GM18861 (cell line): ENCODE data around the gene VAPA.
"Not testable (repeated sequence)": the region's sequence is repeated elsewhere in the genome, so short reads cannot be mapped to it uniquely, and the experiment has no call there.

Experiments used
- ATAC-seq: cut with Tn5 transposase; IDR thresholded peaks from one replicate; pipeline ENCODE4 v1.9.1; 2021; ENCODE audit not compliant: unreplicated experiment

The VAPA gene

GRCh38 chr18:9912285-9912684, 1.5 kb upstream of the VAPA start:
- ATAC-seq, result not testable (repeated sequence)

- no peak for ATAC-seq
Measured at GRCh38 chr18:9913151-9913525, 678 bp upstream of the VAPA start.

GRCh38 chr18:9914334-9914583, 443 bp downstream of the VAPA start:
- ATAC-seq, result no peak

- peak; percentile 14 for ATAC-seq
Measured at GRCh38 chr18:9914584-9915290, 921 bp downstream of the VAPA start.

GRCh38 chr18:9915291-9916076, 1.7 kb downstream of the VAPA start:
- ATAC-seq, result no peak

GRCh38 chr18:9916077-9916639, 2.3 kb downstream of the VAPA start:
- no peak for ATAC-seq

GRCh38 chr18:9916808-9917207, 3.0 kb downstream of the VAPA start:
- ATAC-seq, result no peak

- no peak for ATAC-seq
Measured at GRCh38 chr18:9918016-9918680, 4.3 kb downstream of the VAPA start.

GRCh38 chr18:9919564-9920232, 5.9 kb downstream of the VAPA start:
- no peak for ATAC-seq

- ATAC-seq, result no peak
Measured at GRCh38 chr18:9922592-9923311, 8.9 kb downstream of the VAPA start.

GRCh38 chr18:9924371-9924943, 10.6 kb downstream of the VAPA start:
- no peak for ATAC-seq

- no peak for ATAC-seq
Measured at GRCh38 chr18:9925369-9925768, 11.6 kb downstream of the VAPA start.

GRCh38 chr18:9925795-9926194, 12.0 kb downstream of the VAPA start:
- no peak for ATAC-seq

GRCh38 chr18:9926223-9926894, 12.5 kb downstream of the VAPA start:
- no peak for ATAC-seq

- ATAC-seq, result no peak
Measured at GRCh38 chr18:9926977-9927376, 13.2 kb downstream of the VAPA start.

- no peak for ATAC-seq
Measured at GRCh38 chr18:9927392-9928063, 13.7 kb downstream of the VAPA start.

GRCh38 chr18:9928646-9929259, 14.9 kb downstream of the VAPA start:
- no peak for ATAC-seq

GRCh38 chr18:9930299-9930884, 16.6 kb downstream of the VAPA start:
- ATAC-seq, result no peak

GRCh38 chr18:9931146-9931545, 17.3 kb downstream of the VAPA start:
- no peak for ATAC-seq
